HK-2 (cell line): ENCODE data around the gene CARMIL3.
"Not testable (repeated sequence)": the region's sequence is repeated elsewhere in the genome, so short reads cannot be mapped to it uniquely, and the experiment has no call there.

ENCODE experiments used
- DNase-seq: peaks from one replicate; pipeline ENCODE4 v3.0.0-alpha.2; 2018; ENCODE audit not compliant: unreplicated experiment

The CARMIL3 gene

GRCh38 chr14:24040692-24041091 is 11.1 kb upstream of the CARMIL3 start:
- no peak for DNase-seq

GRCh38 chr14:24042746-24043145 is 9.1 kb upstream of the CARMIL3 start:
- DNase-seq, result no peak

DNA sequence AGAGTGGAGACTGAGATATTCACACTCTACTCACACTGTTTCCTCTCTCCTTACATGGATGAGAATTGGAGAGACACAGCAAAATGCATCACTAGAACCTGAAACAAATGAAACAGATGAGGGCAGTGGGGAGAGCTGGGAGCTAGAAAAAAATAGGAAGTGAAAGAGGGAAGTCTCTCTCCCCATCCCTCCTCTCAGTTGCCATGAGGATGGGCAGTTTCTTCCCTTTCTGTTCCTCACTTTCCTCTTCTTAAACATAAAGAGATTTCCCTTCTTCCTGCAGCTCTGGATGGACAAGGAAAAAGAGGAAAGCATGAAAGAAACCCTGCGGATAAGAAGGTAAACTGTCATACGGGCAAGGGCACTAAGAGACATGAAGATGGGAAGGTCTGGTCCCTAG is 2.8 kb upstream of the CARMIL3 start:
- DNase-seq, result not testable (repeated sequence)

GRCh38 chr14:24050753-24051152 is 1.1 kb upstream of the CARMIL3 start:
- DNase-seq, result not testable (repeated sequence)

DNA sequence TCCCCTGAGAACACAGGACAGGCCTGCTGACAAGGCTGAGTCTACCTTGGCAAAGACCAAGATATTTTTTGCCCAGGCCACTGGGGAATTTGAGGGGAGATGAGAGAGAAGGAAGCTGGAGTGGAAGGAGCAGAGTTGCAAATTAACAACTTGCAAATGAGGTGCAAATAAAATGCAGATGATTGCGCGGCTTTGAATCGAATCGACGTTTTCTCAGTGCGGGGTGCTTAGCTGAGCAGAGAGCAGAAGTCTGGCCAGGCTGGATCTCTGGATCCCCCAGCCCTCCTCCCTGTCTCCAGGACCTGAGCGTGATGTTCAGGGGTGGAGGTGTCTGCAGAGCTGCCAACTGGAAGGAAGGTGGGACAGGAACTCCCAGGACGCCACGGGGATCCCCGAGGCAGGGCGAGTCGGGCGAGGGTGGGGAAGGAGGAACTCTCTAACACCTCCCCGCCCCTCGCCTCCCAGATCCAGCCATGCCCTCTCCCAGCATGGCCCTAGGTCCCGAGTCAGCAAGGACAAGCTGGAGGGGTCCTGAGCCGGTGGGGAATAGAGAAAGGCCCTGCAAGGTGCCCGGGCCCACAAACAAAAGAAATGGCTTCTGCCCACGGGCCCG is 527 bp upstream of the CARMIL3 start:
- no peak for DNase-seq

GRCh38 chr14:24052656-24053547 is 1.1 kb downstream of the CARMIL3 start:
- DNase-seq, result no peak

DNA sequence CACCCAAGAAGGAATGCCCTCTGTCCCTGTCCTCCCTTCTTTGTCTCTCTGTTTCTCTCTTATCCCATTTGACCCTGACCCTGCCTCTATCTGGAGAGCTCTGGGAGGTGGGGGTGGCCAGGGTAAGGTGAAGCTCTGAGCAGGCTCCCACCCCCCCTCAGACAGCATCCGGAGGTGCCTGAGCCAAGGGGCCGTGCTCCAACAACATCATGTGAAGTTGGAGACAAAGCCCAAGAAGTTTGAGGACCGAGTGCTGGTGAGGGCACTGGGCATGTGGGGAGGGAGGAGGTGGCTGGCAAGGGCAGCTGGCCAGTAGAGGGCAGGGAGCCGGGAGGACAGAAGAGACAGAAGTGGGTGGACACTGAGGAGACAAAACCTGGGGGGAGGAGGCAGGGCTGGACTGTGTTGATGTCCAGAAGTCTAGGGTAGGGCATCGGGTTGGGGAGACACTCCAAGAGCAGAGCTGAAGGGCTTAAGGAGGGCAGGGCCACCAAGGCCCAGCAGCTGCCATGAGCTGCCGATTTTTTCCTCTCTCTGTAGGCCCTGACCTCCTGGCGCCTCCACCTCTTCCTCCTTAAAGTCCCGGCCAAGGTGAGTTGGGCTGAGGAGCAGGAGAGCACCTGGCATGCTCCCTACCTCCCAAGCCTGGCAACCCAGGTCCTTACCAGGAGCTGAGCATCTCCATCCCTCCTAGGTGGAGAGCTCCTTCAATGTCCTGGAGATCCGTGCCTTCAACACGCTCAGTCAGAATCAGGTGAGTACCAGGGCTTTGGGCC is 1.9 kb downstream of the CARMIL3 start:
- DNase-seq, result no peak

DNA sequence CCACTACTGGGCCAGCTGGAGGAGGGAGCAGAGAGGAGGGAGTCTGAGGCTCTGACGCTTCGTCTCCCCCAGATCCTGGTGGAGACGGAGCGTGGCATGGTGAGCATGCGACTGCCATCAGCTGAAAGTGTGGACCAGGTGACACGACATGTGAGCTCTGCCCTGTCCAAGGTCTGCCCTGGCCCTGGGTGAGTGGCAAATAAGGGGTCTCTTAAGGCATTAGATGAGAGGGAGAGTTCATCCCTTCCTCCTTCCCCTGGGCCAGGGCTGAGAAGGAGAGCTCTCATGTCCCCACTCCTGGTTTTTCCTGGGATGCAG is 2.5 kb downstream of the CARMIL3 start:
- DNase-seq, result no peak

DNA sequence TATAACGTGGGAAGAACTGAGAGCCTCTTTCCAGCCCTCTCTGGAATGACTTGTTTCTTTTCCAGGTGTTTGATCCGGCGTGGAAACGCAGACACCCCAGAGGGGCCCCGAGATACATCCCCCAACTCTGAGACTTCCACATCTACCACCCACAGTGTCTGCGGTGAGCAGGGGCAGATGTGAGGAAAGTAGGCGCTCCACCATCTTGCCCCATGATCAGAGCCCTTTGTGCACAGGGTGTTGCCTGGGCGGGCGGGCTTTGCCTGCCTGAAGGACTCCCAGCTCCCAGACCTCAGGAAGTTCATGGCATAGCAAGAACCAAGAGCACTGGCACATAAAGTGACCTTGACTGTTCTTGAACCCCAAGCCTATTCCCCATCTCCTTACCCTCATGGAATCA is 2.8 kb downstream of the CARMIL3 start:
- no peak for DNase-seq

DNA sequence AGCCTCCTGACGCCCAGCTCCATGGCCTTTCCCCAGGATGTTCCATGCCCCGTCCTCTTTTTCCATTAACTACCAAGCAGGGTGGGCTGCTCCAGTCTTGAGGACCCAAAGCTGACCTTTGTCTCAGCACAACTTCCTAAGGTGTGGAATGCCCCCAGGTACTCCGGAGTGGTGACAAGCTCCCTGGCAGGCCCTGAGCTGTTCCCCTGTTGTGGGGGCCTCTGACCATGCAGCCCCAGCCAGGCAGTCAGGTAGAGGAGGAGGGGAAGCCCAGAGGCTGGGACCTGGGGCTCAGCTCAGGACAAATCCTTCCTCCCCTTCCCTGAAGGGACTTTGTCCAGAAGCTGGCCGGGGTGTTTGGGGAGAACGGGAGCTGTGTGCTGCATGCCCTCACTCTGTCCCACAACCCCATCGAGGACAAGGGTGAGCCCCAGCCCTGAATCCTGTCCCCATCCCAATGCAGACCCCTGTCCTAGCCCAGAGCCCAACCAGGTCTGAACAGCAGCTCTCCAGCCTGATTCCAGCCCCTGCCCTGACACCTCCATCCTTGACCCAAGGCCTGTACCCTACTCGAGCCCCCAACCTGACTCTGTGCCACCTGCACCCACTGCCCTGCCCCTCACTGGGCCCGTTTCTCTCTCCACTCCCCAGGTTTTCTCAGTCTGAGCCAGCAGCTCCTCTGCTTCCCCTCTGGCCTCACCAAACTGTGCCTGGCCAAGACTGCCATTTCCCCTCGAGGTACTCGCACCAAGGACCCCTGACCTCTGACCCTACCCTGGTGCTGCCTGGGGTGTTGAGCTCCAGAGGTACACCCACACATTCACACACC is 4.4 kb downstream of the CARMIL3 start:
- no peak for DNase-seq

- no peak for DNase-seq
These were observed 5.0 kb downstream of the CARMIL3 start for GRCh38 chr14:24056800-24057184.

DNA sequence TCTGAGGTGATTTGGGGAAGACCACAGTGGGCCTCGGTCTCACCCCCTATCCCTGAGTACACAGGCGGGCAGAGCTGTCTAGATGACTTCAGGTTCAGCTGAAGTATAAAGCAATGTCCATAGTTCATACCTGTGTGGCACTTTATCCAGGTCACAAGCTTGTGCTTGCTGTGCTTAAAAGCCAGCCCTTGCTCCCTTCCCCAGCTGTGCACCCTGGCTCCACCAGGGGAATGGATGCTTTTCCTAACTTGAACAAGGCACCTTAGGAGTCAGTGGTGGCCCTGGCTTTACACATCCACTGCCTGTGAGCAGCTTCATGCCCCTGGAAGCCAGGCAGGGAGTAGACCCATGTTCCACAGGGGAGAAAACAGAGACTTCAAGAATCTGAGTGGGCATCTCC is 5.5 kb downstream of the CARMIL3 start:
- DNase-seq, result no peak

GRCh38 chr14:24057867-24058259 is 6.1 kb downstream of the CARMIL3 start:
- DNase-seq, result no peak

DNA sequence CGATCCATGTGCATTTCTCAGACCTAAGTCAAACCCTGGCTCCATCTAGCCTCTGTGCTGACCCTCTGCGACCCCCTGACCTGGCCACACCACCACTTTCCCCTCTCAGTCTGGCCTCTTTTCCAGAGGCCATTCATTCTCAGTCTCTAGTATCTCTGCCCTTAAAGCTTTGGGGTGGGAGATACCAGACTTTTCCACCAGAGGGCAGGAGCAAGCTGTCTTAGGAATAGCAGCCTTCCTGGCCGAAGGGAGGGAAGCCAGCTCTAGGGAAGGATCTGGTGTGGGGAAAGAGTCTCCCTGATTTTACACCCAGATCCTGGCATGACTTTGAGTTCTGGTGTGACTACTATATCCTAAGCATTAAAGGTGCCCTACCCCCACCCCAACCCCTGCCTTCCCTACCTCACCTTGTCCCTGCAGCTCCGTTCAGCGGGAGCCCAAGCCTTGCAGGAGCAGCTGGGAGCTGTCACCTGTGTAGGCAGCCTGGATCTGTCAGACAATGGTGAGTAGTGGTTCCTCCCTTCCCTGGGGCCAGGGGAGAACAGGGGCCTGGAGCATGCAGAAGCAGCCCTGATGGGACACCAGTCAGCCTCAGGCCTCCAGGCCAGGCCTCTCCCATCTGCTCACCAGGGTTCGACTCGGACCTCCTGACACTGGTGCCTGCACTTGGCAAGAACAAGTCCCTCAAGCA is 6.6 kb downstream of the CARMIL3 start:
- DNase-seq, result peak; percentile 65

DNA sequence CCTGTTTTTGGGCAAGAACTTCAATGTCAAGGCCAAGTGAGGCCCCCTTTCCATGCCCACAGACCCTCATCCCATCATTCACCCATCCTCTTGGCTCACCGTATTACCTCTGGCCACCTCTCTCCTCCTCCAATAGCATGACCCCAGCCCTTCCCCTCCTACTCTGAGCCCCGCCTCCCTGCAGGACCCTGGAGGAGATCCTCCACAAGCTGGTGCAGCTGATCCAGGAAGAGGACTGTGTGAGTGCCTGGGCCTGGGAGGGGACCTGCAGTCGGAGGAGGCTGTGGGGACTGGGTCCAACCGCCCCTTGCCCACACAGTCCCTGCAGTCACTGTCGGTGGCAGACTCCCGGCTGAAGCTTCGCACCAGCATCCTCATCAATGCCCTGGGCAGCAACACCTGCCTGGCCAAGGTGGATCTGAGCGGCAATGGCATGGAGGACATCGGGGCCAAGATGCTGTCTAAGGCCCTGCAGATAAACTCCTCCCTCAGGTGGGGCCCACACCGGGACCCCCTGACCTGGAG is 7.2 kb downstream of the CARMIL3 start:
- DNase-seq, result no peak

DNA sequence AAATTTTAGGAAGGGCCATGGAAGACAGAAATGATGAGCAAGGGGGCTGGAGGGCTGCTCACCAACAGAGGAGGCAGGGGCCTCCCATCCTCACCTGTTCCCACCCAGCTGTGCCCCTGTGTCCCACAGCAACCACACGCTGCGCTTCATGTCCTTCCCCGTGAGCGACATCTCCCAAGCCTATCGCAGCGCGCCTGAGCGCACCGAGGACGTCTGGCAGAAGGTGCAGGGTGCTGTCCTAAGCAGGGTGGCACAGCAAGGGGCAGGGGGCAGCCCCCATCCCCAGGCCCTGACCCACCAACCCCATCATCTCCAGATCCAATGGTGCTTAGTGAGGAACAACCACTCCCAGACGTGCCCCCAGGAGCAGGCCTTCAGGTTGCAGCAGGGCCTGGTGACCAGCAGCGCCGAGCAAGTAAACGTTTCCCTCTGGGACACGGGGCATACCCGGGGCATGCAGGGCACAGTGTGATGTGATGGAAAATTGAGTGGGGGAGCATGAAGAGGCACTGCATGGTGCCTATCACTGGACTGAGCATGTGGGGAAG is 8.1 kb downstream of the CARMIL3 start:
- no peak for DNase-seq

- no peak for DNase-seq
These were observed 8.6 kb downstream of the CARMIL3 start for GRCh38 chr14:24060443-24060842.

DNA sequence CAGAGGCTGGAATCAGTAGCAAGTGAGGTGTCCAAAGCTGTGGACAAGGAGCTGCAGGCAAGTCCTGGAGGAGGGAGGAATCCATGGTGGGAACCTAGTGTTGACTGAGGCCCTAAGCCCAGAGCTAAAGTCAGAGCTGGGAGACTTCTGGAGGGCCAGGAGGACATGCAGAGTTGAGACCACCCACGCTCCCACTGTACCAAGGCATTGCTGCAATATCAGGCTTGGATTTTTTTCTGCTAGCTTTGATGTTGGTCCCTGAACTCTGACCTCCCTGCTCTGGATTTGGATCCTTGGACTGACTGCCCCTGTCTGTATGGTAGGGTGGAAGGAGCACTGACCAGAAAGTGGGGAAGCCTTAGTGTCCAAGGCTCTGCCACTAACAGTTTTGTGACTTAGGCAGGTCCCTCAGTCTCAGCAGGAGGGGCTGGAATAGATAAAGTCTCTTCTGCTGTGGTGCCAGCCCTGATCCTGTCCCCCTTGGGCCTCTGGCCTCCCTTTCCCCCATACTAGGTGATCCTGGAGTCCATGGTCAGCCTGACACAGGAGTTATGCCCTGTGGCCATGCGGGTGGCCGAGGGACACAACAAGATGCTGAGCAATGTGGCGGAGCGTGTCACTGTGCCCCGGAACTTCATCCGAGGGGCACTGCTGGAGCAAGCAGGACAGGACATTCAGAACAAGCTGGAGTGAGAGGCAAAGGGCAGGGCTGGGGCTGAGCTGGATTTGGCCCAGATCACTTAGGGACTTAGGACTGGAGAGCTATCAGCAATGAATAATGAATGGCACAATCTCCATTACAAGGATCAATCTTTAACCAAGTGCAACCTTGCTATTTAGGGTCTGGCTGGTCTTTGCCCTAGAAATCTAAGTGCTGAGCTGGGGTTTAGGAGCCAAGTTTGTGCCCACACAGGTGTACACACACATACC is 9.4 kb downstream of the CARMIL3 start:
- DNase-seq, result no peak

DNA sequence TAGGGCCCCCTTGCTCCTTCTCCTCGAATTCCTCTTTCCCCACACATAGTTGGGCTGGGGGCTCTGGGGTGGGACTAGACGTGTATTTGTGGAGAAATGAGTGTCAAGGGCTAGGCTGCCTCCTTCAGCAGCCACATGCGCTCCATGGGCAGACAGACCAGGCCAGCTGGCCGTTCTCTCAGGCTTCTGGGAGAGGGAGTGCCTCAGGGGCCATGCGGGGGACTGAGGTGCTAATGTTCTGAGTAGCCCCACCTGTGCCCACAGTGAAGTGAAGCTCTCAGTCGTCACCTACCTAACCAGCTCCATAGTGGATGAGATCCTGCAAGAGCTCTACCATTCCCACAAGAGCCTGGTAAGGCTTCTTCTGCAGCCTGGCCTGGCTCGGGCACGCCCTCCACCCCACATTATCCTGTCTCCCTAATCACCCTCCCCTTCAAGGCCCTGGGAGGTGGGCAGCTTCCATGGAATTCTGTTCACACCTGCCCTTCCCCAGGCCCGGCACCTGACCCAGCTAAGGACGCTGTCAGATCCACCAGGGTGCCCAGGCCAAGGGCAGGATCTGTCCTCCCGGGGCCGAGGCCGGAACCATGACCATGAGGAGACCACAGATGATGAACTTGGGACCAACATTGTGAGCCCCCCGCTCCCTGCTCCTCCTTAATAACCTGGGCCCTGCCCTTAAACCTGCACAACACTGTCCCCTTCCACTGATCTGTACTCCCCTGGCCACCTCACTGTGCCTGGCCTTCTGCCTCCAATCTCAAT is 10.6 kb downstream of the CARMIL3 start:
- DNase-seq, result no peak
